ENCODE data around the gene SLC9A3.

GRCh38 chr5:573206-573605 is 49.0 kb upstream of the SLC9A3 start:
- TF ChIP-seq NFIC (IDR thresholded peaks at IDR 0.05), result no peak
- TF ChIP-seq CREB1 (IDR thresholded peaks at IDR 0.05; ENCODE audit: low read depth), result no peak
- TF ChIP-seq EP300 (IDR thresholded peaks at IDR 0.05; ENCODE audit: borderline replicate concordance), result no peak
- no peak for TF ChIP-seq FOXM1 (IDR thresholded peaks at IDR 0.05; ENCODE audit: borderline replicate concordance, low read depth)
- TF ChIP-seq TAF1 (IDR thresholded peaks at IDR 0.05; ENCODE audit: low read depth), result no peak
- TF ChIP-seq USF1 (IDR thresholded peaks at IDR 0.05), result no peak
- no peak for TF ChIP-seq TEAD4 (IDR thresholded peaks at IDR 0.05)
- no peak for TF ChIP-seq REST (IDR thresholded peaks at IDR 0.05; ENCODE audit: low read depth)
- TF ChIP-seq CEBPB (IDR thresholded peaks at IDR 0.05), result no peak
- TF ChIP-seq ZBTB7A (IDR thresholded peaks at IDR 0.05; ENCODE audit: low read depth), result no peak
- no peak for TF ChIP-seq YY1 (IDR thresholded peaks at IDR 0.05; ENCODE audit: low read depth)

Data from Ishikawa (cell line).